Hepatocyte (in vitro differentiated cells): Measurements from ENCODE around the gene C10orf62.

Experiments used
- EZH2phosphoT487 ChIP-seq: fragments of 200-600 bp; sonication (generic); IDR thresholded peaks from one replicate; pipeline ENCODE4 v1.6.1; 2018; ENCODE audit warnings: antibody characterized with exemption, mild to moderate bottlenecking, low read depth, moderate library complexity; ENCODE audit not compliant: unreplicated experiment, severe bottlenecking
- TF ChIP-seq, protein P1 (sequence below): fragments of 200-600 bp; sonication (generic); IDR thresholded peaks from 2 replicates; pipeline ENCODE4 v1.5.1; 2016; ENCODE audit warnings: antibody characterized with exemption, mild to moderate bottlenecking; ENCODE audit not compliant: poor library complexity

DNA sequence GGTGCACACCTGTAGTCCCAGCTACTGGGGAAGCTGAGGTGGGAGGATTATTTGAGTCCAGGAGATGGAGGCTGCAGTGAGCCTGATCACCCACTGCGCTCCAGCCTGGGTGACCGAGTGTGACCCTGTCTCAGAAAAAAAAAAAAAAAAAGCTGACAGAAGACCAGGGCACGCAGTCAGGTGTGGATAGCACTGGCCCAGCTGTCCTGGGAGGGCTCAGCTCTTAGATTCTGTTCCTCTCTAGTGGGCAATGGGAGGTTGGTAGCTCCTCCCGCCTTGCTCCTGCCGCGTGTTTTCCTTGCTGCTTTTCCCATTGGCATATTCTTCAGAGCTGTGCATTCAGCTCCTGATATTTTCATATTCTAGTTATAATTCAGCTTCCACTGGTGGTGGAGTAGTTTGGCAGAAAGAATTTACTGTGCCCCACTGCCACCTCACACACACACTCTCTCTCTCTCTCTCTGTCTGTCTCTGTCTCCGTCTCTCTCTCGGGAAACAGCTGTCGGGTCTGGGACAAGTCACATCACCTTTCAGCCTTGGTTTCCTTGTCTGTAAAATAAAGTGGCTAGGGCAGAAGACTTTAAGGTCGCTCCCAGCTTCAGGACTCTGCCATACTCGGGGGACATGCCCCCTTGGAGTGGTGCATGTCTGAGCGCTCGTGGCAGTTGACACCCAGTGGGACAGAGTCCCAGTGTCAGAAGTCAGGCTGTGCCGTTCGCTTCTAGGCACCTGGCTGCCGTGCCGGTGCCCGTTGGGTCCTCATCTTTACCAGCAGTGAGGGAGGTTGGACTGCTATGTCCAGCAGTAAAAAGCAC lies 42.9 kb upstream of the C10orf62 start:
- TF ChIP-seq, protein P1, sequence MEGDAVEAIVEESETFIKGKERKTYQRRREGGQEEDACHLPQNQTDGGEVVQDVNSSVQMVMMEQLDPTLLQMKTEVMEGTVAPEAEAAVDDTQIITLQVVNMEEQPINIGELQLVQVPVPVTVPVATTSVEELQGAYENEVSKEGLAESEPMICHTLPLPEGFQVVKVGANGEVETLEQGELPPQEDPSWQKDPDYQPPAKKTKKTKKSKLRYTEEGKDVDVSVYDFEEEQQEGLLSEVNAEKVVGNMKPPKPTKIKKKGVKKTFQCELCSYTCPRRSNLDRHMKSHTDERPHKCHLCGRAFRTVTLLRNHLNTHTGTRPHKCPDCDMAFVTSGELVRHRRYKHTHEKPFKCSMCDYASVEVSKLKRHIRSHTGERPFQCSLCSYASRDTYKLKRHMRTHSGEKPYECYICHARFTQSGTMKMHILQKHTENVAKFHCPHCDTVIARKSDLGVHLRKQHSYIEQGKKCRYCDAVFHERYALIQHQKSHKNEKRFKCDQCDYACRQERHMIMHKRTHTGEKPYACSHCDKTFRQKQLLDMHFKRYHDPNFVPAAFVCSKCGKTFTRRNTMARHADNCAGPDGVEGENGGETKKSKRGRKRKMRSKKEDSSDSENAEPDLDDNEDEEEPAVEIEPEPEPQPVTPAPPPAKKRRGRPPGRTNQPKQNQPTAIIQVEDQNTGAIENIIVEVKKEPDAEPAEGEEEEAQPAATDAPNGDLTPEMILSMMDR = no peak
- no peak for TF ChIP-seq EZH2phosphoT487
